Stimulated activated CD8-positive, alpha-beta memory T cell treated with anti-CD3 and anti-CD28 coated beads, Interleukin-15, amount 100 ng/mL, for 48 hours (primary cell): ENCODE measurements around the gene PRAMEF8.
"Not testable (repeated sequence)": the region's sequence is repeated elsewhere in the genome, so short reads cannot be mapped to it uniquely, and the experiment has no call there.

ENCODE experiments used
- DNase-seq, 2 donors: peaks; one replicate each; pipeline ENCODE4 v3.0.0-alpha.2; 2020; ENCODE audit warnings: low read depth in 2 of 2

PRAMEF8 gene

GRCh38 chr1:13285037-13285436 lies at the start of gene PRAMEF8:
TSS of gene PRAMEF8 (minus strand) at chr1:13285137. CDS start at chr1:13284091, 1,046 bp downstream.
- not testable (repeated sequence) for DNase-seq

- DNase-seq: not testable (repeated sequence)
Measured at GRCh38 chr1:13315281-13315680, 30.3 kb upstream of the PRAMEF8 start, which contains the start of gene PRAMEF15. TSS of gene PRAMEF15 (plus strand) at chr1:13315581. CDS start at chr1:13318408, 2,827 bp downstream.

- not testable (repeated sequence) for DNase-seq
Measured at GRCh38 chr1:13303239-13303638, 18.3 kb upstream of the PRAMEF8 start, which contains the start of gene PRAMEF33. TSS of gene PRAMEF33 (plus strand) at chr1:13303539. CDS start at chr1:13305955, 2,416 bp downstream.

- DNase-seq: not testable (repeated sequence)
Measured at GRCh38 chr1:13302197-13302596, 17.3 kb upstream of the PRAMEF8 start.

GRCh38 chr1:13298699-13299098 lies 13.8 kb upstream of the PRAMEF8 start:
- not testable (repeated sequence) for DNase-seq

- not testable (repeated sequence) for DNase-seq
Measured at GRCh38 chr1:13297216-13297931, 12.4 kb upstream of the PRAMEF8 start.

- DNase-seq: not testable (repeated sequence)
Measured at GRCh38 chr1:13289030-13289429, 4.1 kb upstream of the PRAMEF8 start.

- DNase-seq: not testable (repeated sequence)
Measured at GRCh38 chr1:13279617-13280016, 5.3 kb downstream of the PRAMEF8 start.

GRCh38 chr1:13277016-13277415 lies 7.9 kb downstream of the PRAMEF8 start:
- not testable (repeated sequence) for DNase-seq

GRCh38 chr1:13265124-13265523 lies 19.8 kb downstream of the PRAMEF8 start:
- DNase-seq: not testable (repeated sequence)

- not testable (repeated sequence) for DNase-seq
Measured at GRCh38 chr1:13253898-13254297, 31.0 kb downstream of the PRAMEF8 start, which contains the start of gene PRAMEF5. TSS of gene PRAMEF5 (plus strand) at chr1:13254198. CDS start at chr1:13259269, 5,071 bp downstream.

GRCh38 chr1:13247122-13247521 lies 37.8 kb downstream of the PRAMEF8 start:
- DNase-seq: not testable (repeated sequence)

- not testable (repeated sequence) for DNase-seq
Measured at GRCh38 chr1:13246554-13246871, 38.4 kb downstream of the PRAMEF8 start.

- DNase-seq: not testable (repeated sequence)
Measured at GRCh38 chr1:13245841-13246553, 38.9 kb downstream of the PRAMEF8 start.

- not testable (repeated sequence) for DNase-seq
Measured at GRCh38 chr1:13243536-13244263, 41.2 kb downstream of the PRAMEF8 start.

- not testable (repeated sequence) for DNase-seq
Measured at GRCh38 chr1:13239633-13240032, 45.3 kb downstream of the PRAMEF8 start.

- DNase-seq: not testable (repeated sequence)
Measured at GRCh38 chr1:13237572-13237971, 47.4 kb downstream of the PRAMEF8 start.

GRCh38 chr1:13234057-13234456 lies 50.9 kb downstream of the PRAMEF8 start:
- DNase-seq: not testable (repeated sequence)

- not testable (repeated sequence) for DNase-seq
Measured at GRCh38 chr1:13232056-13232455, 52.9 kb downstream of the PRAMEF8 start.
